Pulmonary artery endothelial cell (primary cell): ENCODE measurements around the gene PLN. TPM values are rescaled to one million over a fixed set of nuclear protein-coding genes. Genes with fewer than 3 reads are reported as not detected.

Experiments used
- DNase-seq: peaks from one replicate; pipeline ENCODE4 v3.0.0-alpha.2; 2011; ENCODE audit warnings: low read depth, low spot score
- total RNA-seq: library from RNA; depleted of rRNA; stranded (reverse); fragments of >200 nt; gene quantifications from 2 replicates; pipeline ENCODE4 v1.2.3, GENCODE V29; 2014

PLN gene
- 0.04 TPM in 1 of 2 replicates, not detected in the other for total RNA-seq

DNA sequence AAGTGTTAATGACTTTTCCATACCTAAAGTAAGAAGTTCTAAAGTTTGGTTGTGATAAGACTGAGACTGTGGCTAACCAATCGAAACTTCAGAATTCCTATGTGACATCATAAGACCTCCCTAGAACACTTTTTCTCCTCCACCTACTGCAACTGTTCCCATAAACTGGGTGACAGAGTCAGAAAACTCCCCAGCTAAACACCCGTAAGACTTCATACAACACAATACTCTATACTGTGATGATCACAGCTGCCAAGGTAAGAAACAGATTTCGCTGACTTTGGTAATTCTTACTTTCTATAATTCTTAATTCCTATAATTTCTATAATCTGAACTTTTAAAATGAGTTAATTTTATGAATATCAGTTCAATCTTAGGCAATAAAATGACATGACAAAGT lies at the start of gene PLN:
PLN (plus strand) TSS at position 161 of the 400 bp plus-strand sequence. CDS start 10,626 bp downstream, outside the sequence.
- DNase-seq, result no peak

DNA sequence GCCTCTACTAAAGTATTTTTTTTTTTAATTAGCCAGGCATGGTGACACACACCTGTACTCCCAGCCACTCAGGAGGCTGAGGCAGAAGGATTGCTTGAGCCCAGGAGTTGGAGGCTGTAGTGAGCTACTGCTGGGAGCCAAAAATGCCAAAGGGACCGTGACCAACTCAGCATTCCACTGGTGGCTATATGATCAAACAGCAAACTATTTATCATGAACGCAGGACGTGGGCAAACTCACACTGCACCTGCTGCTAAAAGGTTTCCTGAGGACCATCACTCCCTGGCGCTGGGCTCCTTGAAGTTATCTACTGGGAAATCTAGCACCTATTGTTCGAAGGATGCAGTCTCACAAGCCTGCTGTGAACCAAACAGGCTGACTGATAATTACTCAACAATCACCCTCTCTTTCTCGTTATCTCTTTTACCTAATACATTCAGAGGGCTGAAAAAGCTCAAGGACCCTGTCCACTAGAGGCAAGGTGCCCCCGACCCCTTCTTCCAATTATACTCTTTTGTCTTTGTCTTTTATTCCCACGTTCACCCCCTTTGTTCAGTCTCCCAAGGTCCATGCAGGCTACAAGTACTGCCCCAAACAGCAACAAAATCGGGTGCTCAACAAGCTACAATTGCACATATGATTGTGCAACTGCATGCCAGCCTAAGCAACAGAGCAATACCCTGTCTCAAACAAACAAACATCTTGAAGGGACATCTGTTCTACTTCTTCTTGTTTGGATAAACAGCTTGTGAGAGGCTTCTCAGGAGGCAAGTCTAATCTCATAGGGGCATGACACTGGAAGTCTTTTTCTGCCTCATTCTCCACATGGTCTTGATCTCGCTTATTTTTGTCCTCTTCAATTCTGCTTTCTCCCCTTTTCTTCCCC lies 47.7 kb upstream of the PLN start:
- DNase-seq, result no peak

DNA sequence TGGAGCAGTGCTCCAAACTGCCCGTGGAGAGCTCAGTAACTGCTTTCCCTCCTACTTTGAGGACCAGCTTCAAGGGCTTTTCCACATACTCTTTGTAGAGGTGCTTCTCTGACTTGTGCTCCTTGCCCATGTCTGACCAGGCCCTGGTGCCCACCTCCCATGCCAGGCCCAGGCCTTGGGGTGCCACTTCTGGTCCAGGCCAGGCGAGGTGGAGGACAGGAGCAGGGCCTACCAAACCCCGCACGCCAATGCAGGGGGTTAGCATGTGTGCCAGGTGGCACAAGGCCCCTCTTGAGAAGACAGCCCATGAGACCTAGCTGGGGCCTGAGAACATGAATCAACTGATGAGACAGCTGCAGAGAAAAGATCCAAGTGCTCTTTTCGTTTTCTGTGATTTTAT lies 47.0 kb upstream of the PLN start:
- no peak for DNase-seq

DNA sequence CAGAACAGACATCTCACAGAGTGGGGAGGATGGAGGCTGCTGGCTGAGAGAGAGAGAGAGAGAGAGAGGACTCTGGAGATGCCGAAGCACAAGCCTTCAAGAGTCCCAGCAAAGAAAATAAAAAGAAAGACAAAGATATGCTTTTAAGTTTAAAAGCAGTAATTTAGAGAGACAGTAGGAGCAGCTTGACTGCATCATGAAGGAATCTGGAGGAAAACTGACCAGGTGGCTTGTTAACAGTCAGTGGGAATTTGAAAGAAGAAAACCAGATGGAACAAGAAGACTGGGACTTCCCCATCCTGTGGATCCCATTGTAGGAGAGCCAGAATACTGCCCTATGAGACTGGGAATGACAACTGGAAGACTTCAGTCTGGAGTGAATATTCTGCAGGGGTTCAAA lies 46.3 kb upstream of the PLN start:
- no peak for DNase-seq

DNA sequence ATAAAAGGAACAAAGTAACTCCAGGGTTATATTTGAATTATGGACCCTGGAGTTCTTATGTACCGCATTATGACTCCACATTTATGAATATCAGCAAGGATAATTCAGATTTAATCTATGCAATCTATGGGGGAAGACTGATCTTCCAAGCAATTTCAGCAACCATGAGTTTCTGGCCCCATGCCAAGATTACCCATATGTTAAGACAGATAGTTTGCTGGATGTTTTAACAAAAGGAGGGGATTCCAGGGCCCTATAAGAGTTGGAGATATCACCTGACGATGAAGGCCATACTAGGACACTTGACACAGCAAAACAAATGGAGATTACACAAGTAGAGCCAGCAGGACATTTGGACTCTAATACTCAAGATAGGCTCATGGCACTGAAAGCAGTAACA lies 45.9 kb upstream of the PLN start:
- no peak for DNase-seq

DNA sequence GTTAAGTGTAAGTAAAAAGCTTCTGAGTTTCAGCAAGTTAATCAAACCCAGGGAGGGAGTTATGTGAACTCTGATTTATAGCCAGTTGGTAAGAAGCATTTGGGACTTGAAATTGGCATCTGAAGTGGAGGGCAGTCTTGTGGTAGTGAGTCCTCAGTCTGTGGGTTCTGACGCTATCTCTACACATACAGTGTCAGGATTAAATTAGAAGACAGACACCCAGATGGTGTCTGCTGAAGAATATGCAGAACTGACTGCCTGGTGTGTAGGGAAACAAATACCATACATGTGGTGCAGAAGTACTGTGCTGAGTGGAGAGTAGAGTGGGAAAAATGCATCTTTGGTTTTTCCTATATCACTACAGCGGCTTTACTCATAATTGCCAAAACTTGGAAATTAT lies 43.5 kb upstream of the PLN start:
- no peak for DNase-seq

DNA sequence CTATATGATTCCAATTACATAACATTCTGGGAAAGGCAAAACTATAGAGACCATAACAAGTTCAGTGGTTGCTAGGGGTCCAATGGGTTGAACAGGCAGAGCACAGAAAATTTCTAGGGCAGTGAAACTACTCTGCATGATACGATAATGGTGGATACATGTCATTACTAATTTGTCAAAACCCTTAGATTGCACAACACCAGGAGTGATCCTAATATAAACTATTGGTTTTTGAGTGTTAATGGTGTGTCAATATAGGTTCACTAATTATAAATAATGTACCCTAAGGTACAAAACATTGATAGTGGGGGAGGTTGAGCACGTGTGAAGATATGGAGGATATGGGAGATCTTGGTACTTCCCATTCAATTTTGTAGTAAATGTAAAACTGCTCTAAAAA lies 42.4 kb upstream of the PLN start:
- DNase-seq, result no peak

DNA sequence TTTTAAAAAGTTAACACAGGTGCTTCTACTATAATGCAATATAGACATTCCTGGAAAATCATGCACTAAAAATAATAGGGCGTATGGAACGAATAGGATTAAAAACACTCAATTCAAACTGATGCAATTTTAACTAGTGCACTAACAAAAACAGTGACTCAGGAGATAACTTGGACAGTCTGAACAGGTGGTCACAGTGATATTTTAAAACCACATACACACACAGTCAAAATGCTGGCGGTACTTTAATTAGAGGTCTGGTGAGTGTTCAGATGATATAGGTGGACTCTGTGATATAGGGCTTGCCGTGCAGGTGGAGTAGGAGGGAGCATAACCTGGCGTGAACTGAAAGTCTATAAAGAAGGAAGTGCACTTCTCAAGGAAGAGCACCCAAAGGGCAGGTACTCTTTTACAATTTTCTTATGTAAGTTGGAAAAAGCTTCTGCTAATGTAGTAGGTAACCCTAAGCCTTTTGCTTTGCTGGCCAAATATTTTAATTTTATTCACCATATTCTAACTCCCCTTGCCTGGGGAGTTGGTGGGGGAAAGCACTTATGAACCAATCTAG lies 41.9 kb upstream of the PLN start:
- no peak for DNase-seq

DNA sequence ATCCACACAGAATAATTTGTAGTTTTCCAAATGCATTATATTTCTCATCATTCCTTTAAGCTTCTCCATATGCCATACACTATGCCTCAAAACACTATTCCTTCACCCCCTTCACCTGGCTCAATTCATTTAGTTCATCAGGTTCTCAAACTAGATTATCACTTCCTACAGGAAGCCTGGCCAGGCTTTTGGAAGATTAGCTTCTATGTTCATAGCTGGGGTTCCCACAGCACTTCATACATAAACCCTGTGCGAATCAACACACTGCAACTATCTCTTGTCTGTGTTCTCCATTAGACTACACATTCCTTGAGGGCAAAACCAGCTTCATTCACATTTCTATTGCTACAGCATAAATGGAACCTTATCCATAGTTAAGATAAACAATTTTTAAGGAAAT lies 40.5 kb upstream of the PLN start:
- no peak for DNase-seq

DNA sequence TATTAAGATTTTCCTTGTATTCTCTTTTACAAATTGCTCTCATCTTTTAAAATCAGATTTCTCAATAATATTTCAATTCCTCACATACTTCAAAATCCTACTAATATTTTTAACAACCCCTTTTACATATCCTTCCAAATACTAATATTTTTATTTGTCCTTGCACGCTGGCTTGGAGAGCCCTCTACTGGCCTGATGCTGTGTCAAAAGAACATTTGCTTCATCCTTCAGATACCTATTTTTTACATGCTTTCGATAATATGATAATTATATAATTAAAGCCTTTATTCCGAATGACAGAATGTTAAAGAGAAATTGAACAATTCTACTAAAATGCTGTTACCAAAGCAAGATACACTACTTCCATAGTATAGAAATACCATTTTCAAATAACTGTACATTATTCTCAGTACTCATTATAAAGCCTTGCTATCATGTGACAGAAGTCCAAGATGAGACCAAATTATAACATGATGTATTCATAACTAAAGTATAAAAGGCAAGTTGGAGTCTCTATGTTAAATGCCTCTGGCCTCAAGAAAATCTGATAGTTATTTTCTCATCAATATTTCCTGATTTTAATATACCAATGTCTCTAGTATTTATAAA lies 39.0 kb upstream of the PLN start:
- peak; percentile 5 for DNase-seq

DNA sequence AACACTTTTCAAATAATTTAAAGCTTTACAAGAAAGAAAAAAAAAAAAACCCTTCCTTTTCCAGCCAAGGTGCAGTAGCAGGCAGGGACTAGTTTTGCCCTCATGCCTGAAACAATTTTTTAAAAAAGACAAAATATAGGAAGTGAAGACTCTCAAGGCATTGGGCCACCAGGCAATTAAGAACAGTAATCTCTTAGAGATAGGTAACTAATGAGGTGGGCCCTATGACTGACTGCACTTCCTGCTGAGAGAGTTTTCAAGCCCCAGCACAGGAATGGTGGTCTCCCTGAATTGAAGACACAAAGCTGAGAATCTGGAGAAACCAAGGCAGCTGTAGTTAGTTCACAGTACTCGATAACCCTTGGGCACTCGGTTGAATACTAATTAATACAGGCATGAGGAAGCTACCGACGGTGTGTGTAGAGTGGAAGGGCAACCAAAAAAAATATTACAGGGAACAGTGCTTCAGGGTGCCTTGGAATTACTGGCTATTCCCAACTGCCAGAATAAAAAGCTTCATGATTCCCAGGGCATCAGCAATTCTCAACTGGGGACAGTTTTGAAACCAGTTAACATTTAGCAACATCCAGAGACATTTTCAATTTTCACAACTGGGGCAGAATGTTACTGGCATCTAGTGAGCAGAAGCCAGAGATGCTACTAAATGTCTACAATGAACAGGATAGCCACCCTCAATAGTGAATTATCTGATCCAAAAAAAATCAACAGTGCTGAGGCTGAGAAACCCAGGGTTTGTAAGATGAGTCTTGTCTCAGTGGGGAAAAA lies 36.0 kb upstream of the PLN start:
- DNase-seq, result no peak

DNA sequence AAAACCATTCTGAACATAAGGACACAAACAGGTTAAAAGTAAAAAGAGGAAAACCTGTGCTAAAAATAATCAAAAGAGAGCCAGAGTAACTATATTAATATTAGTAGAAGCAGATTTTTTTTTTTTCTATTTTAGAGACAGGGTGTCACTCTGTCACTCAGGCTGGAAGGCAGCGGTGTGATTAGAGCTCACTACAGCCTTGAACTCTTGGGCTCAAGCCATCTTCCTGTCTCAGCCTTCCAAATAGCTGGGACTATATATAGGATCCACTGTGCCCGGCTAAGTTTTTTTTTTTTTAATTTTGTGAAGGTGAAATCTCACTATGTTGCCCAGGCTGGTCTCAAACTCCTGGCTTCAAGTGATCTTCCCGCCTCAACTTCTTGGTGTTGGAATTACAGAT lies 33.4 kb upstream of the PLN start:
- DNase-seq, result no peak

DNA sequence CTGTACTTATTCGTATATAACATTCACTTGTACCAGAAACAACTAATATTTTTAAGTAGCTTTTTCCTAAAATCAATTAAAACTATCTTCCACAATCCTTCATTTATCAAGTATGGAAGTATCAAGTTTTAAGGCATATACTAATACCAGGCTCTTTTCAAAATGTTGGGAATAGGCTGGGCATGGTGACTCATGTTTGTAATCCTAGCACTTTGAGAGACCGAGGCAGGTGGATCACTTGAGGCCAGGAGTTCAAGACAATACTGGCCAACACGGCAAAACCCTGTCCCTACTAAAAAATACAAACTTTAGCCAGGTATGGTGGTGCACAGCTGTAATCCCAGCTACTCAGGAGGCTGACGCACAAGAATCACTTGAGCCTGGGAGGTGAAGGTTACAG lies 25.7 kb upstream of the PLN start:
- DNase-seq, result no peak

DNA sequence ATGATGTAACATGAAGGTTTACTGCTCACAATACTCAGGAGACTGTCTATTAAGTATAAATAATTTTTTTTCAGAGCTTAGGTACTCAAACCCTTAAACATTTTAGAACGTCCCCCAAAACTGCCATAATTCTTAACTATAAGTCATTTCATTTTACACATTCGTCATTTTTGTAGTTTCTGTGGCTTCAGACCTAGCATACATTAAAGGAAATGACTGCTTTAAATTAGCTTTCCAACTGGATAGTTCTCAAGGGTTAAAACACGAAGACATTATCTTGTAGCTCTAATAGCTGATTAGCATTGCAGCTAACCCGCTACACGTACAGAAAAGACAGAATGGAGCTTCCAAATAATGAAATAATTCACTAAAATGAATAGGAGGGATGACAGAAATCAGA lies 24.9 kb upstream of the PLN start:
- DNase-seq, result no peak

DNA sequence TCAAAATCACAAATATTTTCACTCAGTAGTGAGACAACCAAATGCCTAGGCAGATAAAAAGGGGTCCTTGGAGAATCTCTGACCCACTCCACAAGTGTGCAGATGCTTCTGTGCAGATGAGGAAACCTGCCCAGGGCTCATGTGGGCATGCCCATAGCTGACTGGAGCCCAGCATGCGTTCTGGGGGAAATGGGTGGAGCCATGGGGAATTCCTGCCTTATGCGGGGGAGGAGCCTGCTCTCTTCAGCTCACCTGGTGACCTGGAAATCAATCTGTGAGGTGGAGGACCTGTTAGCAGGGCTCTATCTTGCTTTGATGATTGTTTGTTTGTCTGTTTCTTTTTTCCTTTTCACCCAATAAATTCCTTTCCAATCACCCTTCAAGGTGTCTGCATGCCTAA lies 23.4 kb upstream of the PLN start:
- DNase-seq, result no peak

DNA sequence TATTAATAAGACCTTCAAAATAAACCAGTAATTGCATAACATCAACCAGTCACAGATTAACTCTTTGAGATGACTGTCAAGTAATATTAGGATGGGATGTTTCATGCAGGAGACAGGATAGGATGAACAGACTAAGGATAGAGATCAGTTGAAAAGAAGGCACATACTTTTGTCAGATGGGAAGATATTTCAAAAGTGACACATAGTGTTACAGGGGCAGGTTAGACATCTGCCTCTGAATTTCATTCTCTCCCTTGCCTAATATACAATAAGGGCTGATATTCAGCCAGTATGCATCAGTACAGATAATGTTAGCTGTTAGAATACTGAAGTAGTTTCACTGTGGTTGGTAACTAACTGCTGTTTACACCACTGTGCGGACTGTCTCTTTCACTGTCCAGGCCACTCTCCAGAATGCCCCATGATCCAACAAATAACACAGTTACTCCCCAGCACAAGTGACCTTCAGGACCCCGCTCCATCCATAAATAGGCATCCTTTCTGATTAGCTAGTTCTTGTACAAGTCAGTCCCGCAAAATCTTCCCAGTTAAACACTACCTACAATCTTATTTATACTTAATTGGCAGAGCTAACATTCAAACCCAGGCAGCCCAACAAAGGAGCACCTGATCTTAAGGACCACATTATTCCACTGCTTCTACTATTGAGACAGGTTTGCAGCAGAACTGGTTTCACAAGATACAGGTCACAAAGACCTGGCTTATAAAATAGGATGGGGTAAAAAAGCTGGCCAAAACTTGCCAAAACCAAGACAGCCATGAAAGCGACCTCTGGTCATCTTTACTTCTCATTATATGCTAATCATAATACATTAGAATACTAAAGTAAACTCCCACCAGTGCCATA lies 21.9 kb upstream of the PLN start:
- DNase-seq, result no peak

DNA sequence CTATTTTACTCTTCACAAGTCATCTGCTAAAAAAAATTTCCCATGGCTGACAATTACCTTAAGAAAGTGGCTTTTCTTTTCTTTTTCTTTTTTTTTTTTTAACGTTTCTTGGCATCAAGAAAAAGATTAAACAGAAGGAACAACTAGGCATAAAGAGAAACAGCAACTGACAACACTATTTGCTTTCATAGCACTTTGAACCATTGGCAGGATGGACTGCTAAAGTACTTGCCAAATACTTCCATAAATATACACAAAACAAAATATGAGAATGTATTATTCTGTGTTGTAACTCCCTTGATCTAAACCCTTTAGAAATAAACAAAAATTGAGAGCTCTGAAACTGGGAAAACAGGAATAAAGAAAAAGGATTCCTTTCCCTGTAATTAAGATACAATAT lies 20.0 kb upstream of the PLN start:
- DNase-seq, result no peak

DNA sequence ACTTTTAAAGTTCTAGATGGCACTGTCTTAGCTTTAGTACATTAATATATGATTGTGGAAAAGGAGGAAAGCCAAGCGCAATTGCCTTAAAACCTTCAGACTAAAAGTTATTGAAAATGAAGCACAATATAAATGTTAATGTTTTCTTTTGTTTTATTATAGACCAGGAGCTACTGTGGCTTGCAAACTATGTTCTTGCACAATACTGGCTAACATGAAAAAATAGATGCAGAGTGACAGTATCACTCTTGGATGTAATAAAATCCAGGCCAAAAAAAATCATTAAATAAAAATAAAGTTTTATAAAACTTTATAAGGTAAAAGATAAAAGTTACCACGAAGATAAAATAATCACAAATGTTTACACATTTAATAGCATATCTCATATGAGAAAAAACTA lies 18.3 kb upstream of the PLN start:
- no peak for DNase-seq

DNA sequence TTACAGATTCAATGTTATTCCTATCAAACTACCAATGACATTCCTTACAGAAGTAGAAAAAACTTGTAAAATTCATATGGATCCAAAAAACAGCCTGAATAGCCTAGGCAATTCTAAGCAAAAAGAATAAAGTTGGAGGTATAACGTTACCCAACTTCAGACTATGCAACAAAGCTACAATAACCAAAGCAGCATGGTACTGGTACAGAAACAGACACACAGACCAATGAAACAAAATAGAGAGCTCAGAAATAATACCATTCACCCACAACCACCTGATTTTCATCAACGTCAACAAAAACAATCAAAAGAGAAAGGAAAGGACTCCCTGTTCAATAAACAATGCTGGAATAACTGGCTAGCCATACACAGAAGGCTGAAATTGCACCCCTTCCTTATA lies 17.2 kb upstream of the PLN start:
- DNase-seq, result no peak

DNA sequence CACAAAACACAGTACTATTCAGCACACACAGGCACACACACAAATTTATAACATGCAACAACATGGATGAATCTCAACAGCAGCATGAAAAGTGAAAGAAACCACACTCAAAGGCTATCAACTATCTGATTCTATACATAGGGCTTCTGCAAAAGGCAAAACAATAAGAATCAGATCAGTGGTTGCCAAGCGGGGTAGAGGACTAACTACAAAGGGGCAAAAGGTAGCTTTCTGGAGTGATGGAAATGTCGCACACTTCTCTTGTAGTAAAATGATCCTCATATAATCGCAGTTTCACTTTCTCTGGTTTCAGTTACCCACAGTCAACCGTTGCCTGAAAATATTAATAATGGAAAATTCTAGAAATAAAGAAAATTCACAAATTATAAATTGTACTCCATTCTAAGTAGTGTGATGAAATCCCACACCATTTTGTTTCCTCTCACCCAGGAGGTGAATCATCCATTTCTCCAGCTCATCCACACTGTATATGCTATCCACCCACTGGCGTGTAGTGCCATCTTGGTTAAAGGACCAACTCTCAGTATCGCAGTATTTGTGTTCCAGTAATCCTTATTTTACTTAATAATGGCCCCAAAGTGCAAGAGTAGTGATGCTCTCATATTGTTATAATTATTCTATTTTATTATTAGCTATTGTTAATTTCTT lies 12.8 kb upstream of the PLN start:
- DNase-seq, result no peak

DNA sequence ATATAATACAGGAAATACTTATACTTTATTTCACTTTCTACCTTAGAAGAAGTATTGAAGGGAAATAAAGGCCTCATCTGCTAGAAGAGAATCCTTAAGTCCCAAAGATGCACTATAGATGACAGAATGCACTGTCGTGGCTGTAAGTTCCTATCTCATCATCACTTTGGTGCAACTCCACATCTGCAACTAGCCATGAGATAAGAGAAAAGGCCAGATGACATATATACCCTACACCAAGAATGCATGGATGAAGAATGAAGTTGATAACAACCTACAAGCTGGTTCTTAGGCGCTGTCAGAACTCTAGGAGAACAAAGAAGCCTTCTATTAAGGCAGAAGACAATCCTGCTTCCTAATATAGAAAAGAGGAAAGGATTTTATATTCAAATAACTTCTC lies 11.6 kb upstream of the PLN start:
- DNase-seq, result no peak
